RPMI7951 (cell line): ENCODE measurements around the gene TBX1. TPM values are rescaled to one million over a fixed set of nuclear protein-coding genes. Genes with fewer than 3 reads are reported as not detected.

ENCODE experiments used
- DNase-seq: peaks from one replicate; pipeline ENCODE4 v3.0.0-alpha.2; 2012; ENCODE audit warnings: low read depth
- total RNA-seq: library from RNA; depleted of rRNA; stranded (reverse); fragments of >200 nt; shearing (Covaris generic); gene quantifications from 2 replicates; pipeline ENCODE4 v1.2.3, GENCODE V29; 2014

The TBX1 gene
- total RNA-seq, 1 experiment from 2014 or later, result not detected

DNA sequence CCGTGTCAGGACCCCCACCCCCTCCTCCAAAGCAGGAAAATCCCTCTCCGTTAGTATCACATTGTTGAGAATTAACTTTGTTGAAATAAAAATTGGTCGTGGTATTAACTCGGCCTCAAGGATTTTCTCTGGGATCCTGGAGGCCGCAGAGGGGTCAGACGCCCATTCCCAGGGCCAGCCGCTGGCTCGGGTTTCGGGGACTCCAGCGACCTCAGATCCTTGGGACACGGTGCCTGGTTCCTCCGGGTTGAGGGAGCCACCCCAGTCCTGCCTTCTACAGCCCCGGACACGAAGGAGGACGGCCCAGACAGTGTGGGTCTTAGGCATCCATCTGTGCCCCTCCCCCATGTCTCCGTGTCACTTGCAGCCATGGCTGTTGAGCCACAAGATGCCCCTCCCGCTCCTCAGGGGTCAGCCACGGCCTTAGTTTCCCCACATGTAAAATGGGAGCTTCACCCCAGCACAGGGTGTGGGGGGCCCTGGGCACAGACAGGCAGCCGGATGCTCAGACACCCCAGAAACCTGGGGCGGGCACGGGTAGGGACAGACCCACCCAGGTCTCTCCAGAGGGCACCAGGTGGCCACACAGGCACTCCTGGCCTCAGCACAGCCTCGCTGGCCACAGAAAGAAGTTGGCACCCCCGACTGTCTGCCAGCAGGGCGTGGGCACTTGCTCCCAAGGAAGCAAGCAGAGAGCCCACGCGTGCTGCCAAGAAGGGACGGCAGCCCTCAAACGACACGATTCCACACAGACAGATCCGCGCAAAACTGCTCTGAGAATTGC is 21.7 kb upstream of the TBX1 start:
- no peak for DNase-seq

DNA sequence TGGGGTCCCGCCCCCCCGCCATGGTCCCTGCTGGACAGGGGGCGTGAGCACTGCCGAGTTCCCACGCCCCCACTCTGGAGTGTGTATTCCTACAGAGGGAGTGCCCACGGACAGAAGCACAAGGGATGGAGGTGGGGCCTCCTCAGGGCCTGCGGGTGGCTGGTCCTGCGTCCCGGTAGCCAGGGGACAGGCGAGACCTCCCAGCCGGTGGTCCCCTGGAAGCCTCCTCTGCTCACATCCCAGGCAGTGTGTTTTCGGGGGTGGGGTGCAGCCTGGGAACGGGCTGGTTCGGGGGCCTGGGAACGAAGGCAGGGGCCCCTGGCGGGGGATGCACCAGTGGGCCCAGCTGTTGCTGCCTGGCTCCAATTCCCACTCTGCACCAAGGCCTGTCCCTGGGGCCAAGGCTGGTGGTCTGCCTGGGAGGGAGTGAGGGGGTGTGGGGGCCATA is 21.1 kb upstream of the TBX1 start:
- no peak for DNase-seq

DNA sequence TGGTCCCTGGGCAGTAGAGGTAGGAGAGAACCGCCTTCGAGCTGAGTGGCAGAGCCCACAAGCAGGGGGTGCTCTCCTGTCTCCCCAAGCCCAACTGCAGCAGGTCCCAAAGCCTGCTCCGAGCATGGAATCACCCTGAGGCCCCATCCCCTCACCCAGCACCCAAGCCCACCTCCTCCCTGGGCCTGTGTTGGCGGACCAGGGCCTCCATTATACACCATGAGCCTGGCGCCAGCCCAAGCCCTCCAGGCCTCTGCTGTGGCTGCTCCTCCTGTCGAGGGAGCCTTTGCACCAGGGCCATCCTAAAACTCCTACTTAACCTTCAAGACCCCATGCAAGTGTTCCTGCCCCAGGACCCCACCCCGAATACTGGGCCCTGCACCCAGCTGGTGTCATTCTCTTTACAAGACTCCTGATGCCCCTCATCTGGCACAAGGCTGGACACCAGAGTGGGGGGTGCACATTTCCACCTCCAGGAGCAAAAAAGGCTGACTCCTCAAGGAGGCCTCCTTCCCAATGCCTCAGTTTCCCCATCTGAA is 20.6 kb upstream of the TBX1 start:
- no peak for DNase-seq

DNA sequence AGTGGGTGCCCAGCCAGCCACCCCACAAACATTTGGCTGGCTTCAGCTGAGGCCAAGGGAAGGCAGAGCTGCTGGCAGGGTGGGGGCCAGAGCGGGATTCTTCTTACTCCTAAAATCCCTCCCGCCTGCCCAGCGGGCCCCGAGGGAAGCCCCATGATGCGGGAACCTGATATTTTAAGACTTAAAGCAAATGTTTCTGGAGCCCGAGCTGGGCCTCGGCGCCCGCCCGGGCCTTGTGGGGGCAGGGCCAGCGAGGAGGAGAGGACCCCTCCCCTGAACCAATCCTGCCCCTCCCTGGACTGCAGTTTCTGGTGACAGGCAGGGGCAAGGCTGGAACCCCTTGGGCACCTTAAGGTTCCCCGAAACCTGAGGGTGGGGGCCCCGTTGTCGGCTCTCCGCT is 20.0 kb upstream of the TBX1 start:
- DNase-seq, result no peak

DNA sequence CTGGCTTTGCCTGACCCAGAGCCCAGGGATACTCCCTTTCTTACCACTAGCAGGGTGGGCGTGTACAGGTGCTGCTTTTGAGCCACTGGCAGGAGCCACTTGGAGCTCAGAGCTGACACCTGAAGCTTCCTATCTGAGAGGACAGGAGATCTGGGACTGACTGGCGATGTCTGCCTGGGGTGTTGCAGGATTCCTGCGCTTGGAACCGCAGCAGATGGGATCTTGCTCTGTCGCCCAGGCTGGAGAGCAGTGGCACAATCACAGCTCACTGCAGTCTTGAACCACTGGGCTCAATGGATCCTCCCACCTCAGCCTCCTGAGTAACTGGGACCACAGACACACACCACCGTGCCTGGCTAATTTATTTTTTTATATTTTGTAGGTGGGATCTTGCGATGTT is 19.5 kb upstream of the TBX1 start:
- DNase-seq, result no peak

DNA sequence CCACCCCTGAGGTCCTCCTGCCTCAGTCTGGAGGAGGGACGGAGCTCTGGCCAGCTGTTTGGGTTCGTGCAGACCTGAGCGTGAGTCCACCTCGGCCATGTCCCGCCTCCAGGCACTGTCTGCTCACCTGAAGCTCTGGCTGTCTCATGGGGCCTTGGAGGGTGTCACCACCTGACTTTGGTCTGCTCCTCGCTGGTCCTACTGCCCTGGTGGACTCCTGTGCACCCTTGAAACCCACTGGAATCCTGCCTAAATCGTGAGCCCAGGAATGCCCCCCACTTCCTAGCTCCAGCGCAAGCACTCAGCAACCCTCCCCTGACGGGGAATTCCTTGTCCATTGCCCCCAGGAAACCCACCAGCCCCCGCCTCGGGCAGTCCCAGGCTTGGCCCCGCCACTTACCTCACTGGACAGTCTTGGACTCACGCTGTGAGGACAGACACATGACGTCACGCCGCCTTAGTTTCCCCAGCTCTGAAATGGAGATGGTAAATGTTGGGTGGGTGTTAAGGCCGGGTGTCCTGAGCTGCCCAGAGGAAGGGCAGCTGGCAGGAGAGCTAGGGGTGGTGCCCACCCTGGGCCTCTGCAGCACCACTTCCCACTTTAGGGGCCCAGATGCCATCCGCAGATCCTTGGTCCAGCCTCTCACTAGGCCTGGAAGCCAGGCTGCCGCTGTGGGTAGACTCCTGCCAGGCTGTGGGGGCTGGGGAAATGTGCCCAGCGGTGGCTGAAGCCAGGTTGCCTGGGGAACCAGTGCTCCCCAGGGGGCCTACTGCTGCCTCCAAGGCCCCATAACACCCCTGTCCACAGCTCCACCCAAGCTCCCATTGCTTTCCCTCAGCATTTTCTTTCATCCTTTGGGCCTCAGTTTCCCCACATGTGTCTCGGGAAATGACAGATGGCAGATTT is 18.2 kb upstream of the TBX1 start:
- DNase-seq, result no peak

DNA sequence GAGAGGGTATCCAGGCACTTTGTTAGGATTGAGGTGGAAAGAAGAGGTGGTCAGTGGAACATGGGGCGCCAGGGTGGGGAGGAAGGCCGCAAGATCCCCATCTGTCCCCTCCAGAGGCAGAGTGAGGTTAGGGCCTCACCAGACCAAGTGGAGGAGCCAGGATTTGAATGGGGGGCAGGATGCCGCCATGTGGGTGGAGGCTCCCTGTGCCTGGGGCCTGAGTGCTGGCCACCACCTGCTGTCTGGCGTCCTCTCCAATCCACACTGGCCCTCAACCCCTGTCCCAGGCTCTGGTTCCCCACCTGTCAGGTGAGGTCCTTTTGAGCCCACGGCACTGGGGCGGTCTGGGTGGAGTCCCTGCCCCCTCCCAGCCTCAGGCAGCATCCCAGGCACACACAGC is 17.5 kb upstream of the TBX1 start:
- DNase-seq, result no peak

GRCh38 chr22:19743651-19744050 is 16.9 kb upstream of the TBX1 start:
- no peak for DNase-seq

DNA sequence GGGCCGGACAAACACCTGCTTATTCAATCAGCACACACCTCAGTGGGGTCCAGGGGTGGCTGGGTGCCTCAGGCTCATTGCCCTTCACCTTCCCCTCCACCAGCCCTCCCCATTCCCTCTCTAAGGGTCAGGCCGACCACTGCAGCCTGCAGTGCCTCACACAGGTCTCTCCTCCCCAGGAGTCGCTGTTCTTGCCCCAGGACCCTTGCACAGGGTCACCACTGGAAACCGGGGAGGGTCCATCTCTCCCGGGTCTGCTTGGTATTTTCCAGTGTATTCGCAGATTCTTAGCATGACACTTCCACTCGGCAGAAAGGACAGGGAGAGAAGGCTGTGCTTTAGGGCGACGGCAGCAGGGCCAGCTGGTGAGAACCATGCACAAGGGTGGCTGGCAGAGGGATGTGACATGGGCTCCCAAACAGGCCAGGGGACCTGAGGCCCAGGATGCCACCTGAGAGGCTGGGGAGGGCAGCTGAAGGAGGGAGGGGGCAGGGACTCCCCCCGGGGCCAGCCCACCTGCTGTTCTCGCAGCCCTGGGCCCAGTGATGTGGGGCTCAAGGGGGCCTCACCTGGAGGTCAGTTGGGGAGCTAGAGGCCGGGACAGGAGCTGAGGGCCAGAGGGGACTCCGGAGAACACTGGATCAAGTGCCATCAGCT is 16.1 kb upstream of the TBX1 start:
- no peak for DNase-seq

GRCh38 chr22:19745155-19746101 is 15.2 kb upstream of the TBX1 start:
- no peak for DNase-seq

DNA sequence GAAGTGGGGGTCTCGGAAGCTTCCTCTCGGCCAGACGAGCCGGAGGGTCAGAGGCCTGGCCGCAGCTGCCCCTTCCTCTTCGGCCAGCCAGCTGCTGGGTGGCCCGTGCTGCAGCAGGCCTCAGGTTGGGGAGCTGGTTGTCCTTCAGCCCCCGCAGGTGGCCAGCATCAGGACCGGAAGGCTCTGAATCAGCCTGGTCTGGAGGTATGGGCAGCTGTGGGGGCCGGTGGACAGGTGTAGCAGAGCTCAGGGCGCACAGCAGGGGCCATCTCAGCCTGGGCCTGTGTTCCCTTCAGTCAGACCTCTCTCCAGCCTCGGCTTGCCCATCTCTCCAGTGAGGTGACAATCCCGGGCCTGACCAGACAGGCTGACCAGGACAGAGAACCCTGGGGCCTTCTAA is 13.9 kb upstream of the TBX1 start:
- no peak for DNase-seq

GRCh38 chr22:19747551-19747950 is 13.0 kb upstream of the TBX1 start:
- no peak for DNase-seq

GRCh38 chr22:19748139-19748538 is 12.4 kb upstream of the TBX1 start:
- DNase-seq, result no peak

- DNase-seq, result no peak
Measured at GRCh38 chr22:19748991-19749664, 11.4 kb upstream of the TBX1 start.

GRCh38 chr22:19749876-19750275 is 10.7 kb upstream of the TBX1 start:
- no peak for DNase-seq

DNA sequence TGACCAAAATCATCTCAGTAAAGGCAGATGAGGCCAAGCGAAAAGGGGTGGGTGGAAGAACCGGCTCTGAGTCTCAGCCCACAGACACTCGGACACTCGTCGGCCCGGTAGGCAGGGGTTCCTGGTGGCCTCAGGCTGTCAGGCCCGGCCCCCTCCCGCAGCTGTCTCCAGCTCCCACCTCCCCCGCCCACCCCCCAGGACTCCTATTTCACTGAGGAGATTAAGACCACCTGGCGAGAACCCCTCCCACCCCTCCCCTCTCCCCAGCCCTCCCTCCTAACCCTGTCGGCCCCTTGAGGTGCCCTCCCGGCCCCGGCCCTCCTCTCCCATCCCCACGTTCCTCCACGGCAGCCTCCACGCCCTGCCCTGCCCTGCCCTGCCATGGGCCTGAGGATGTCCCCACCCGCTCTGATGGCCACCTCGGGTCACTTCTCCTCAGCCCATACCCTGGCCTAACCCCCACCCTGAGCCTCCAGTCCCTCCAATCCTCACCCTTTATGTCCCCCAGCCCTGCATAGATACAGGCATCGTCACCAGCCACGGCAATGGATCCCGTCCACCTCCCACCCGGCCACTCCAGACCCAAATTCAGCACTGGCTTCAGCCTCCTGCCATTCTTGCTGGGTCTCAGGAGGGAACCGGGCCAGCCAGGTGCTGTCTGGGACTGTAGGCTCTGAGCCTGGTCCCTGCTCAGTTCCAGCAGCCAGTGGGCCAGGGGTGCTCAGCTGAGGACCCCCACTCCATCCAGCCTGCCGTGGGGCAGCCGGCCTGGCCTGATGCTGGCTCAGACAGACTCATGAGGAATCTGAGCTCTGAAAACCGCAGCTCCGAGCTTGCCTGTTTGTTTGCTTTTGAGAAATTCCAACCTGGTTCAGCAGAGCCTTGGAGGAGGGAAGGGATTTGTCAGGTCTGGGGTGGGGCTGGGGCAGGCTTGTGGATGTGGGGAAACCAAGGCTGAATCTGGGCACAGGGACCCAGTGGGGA is 9.8 kb upstream of the TBX1 start:
- DNase-seq, result no peak

DNA sequence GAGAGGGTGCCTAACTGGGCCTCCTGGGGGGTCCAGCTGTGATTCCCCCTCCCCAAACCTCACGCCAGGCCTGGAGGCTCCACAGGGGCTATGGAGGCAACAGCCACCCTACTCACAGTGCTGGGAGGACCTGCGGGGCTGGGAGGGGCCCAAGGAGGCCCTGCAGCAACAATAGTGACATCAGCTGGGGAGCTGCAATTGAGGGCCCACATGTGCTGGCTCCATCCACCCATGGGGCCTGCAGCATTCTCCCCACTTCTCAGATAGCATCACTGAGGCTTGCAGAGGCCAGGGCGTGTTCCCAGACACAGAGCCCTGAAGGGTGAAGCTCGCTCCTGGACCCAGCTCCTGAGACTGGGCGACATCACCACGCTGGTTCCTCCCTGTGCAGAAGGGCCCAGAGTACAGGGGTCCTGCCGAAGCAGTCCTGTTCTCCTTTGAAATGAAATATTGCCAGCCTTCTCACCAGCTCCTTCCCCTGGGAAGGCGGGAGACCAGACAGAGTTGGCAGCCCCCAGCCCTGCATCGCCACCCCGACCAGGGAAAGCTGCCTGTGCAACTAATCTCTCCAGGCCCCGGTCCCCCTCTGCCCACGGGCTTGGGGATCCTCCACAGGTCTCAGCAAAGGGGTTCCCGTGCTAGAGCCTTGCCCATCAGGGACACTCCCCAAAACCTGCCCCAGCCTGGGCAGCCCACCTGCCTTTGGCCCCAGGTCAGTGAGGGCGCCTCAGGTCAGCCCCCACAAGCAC is 8.9 kb upstream of the TBX1 start:
- no peak for DNase-seq

DNA sequence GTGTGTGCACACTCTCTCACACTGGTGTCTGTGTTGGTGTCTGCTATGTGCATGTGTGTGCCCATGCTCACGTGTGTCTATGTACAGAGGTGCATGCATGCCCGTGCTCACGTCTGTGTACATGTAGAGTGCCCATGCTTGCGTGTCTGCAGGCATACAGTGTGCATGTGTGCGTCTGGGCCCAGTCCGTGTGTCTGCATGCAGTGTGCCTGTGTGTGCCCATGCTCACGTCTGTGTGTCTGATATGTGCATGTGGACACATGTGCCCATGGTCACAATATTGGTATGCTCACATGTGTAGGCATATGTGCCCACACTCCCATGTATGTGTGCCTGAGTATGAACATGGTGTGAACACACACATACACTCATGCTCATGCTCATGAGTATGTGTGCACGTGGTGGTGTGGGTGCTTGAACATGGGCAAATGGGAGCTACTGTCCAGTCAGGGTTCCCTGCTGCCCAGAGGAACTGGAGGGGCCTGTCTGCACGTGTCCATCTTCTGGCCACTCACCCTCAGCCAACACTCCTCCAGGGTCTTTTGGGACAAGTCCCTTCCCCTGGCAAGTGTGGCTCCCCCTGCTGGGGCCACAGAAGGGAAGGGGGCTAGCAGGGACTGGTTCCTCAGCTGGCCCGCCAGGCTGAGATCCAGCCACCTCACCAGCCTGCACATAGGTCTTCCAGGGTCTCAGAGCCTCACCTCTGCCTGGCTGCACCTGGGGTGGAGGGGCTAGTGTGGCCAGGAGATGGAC is 7.3 kb upstream of the TBX1 start:
- DNase-seq, result no peak
